ENCODE measurements around the gene DTX3.
A peak's percentile ranks its signal among the peaks of the same experiment; 100 is the strongest.
"Not testable (repeated sequence)": the region's sequence is repeated elsewhere in the genome, so short reads cannot be mapped to it uniquely, and the experiment has no call there.

The DTX3 gene, protein sequence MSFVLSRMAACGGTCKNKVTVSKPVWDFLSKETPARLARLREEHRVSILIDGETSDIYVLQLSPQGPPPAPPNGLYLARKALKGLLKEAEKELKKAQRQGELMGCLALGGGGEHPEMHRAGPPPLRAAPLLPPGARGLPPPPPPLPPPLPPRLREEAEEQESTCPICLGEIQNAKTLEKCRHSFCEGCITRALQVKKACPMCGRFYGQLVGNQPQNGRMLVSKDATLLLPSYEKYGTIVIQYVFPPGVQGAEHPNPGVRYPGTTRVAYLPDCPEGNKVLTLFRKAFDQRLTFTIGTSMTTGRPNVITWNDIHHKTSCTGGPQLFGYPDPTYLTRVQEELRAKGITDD

DNA sequence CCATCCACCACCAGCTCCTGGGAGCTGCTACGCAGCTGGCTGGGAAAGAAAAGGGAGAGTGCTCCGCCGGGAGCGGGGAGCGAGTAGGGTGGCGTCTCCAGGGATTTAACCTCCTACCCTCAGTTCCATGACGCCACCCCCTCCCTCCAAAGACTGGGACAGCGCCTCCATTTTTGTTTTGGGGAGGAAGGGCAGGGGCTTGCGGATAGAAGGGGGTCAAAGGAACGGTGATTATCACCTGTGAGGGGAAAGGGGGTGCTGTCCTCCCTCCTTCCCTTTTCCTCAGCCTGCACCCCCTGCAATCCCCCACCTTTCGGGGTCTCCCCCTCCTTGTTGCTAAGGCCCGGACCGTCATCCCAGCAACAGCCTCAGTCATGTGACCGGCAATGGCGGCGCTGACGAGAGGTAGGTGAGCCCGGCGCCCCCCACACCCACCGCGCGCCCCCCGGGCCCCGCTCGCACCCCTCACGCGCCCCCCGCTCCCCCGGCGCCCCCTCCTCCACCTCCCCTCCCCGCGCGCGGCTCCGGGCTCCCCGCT, at the start of gene DTX3:
Gene DTX3 (plus strand): TSS at position 371 of the 538 bp plus-strand sequence. CDS start 1,694 bp downstream, outside the sequence.
- peak; percentile 28 for DNase-seq

DNA sequence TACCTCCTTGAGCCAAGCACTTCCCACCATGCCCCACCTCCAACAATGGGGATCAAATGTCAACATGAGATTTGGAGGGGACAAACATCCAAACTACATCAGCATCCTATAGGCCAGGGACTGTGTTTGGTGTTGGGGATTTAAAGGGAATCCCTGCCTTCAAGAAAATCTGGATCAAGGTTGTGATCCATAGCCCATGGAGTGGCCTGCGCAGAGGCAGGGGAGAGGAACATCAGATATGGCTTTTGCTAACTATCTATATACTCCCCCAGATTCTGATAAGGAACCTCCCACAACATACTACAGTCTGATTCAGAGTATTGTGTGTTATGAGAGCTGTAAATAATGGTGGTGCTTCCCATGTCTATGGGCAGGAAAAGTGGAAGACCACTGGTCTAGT, 49.7 kb upstream of the DTX3 start:
- DNase-seq = no peak

DNA sequence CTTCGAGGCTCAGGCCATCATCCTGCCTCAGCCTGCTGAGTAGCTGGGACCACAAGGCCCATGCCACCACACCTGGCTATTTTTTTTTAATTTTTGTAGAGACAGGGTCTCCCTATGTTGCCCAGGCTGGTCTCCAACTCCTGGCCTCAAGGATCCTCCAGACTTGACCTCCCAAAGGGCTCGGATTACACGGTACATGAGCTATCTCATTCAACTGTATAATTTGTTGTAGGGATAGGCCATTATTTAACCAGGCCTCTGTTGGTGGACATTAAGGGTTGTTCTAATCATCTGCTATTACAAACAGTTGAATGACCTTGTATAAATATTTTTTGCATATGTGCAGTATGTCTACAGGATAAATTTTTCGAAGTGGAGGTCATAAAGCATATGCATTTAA, 45.8 kb upstream of the DTX3 start:
- no peak for DNase-seq

DNA sequence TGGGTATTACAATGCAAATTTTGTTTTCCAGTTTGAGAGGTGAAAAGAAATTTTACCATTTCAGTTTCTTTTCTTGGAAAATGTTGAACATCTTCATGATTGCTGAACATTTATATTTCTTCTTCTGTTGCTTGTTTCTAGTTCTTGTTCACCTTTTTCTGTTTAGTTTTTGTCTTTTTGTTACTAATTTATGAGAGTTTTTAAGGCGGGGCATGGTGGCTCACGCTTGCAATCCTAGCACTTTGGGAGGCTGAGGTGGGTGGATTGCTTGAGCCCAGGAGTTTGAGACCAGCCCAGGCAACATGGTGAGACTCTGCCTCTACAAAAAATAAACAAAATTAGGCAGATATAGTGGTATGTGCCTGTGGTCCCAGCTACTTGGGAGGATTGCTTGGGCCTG, 44.1 kb upstream of the DTX3 start:
- DNase-seq = no peak

DNA sequence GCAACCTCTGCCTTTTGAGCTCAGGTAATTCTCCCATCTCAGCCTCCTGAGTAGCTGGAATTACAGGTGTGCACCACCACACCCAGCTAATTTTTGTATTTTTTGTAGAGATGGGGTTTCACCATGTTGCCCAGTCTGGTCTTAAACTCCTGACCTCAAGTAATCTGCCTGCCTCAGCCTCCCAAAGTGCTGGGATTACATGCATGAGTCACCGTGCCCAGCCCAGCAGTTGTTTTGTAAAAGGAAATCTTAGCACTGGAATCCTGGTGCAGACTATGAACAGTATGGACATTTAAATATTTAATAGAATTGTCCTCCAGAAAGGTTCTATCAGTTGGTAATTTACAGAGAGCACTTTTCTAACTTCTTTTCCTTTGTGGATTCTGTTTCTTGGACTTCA, 43.5 kb upstream of the DTX3 start:
- DNase-seq = not testable (repeated sequence)

DNA sequence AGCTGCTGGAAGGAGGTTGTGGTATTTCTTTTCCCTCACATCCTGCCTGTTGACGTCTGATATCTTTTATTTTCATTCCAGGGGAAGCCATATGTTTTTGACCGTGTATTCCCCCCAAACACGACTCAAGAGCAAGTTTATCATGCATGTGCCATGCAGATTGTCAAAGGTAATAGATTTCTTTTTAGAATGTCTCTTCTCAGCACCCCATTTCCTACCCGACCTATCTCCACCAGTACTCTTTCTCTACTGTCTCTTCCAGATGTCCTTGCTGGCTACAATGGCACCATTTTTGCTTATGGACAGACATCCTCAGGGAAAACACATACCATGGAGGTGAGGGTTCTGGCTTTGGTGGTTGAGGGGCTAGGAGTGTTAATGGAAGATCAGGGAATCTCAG, 41.3 kb upstream of the DTX3 start:
- no peak for DNase-seq

DNA sequence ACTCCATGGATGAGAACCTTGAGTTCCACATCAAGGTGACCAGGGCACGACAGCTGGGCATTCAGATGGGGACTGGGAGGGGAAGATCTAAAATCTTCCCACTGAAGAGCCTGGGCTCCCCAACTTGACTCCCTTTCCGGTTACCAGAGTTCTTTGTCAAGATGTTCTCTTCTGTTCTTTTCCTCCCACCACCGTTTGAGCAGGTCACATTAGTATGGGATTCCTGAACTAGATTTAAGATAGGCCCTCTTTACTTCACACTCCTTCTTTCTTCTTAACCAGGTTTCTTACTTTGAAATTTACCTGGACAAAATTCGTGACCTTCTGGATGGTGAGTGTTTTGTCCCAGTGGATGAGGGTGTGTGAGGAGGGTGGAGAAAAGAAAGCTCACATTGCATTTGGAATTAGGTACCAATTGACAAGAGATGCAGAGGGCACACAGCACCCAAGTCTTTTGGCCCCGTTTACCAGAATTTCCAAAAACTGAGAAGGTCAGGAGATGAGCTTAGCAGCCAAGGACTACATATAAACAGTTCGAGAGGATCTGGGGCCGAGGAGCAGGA, 40.4 kb upstream of the DTX3 start:
- no peak for DNase-seq

DNA sequence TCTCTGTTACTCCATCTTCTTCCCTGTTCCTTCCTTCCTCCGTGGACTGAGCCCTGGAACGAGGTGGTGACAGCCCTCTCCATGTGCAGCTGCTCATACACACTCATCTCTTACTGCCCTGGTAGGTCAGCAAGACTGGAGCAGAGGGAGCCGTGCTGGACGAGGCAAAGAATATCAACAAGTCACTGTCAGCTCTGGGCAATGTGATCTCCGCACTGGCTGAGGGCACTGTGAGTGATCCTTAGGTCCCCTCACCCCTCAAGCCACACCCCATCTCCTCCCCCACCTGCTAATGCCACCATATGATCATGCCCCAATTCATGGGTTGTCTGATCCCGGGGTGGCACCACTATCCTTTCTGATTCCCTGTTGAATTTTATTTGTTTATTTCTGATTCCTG, 35.8 kb upstream of the DTX3 start:
- DNase-seq = no peak

DNA sequence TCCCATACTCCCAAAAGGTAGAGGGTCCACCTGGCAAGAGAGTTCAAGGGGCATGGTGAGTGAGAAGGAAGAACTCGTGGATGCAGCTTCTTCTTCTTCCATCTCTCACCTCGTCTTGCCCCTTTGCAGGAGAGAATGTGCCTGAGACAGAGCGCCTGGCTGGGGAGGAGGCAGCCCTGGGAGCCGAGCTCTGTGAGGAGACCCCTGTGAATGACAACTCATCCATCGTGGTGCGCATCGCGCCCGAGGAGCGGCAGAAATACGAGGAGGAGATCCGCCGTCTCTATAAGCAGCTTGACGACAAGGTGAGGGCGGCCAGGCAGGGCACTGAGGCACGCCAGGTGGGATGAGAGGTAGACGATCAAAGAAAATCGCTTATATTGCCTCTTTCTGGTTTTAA, 34.8 kb upstream of the DTX3 start:
- no peak for DNase-seq

DNA sequence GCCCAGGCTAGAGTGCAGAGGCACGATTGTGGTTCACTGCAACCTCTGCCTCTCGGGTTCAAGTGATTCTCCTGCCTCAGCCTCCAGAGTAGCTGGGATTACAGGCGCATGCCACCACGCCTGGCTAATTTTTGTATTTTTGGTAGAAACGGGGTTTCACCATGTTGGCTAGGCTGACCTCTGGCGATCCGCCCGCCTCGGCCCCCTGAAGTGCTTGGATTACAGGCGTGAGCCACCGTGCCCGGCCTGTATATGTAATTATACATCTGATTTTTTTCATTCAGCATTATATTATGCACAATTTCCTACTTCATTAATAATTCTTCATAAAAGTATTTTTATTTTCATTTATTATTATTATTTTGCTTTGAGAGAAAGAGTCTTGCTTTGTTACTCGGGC, 34.2 kb upstream of the DTX3 start:
- not testable (repeated sequence) for DNase-seq

DNA sequence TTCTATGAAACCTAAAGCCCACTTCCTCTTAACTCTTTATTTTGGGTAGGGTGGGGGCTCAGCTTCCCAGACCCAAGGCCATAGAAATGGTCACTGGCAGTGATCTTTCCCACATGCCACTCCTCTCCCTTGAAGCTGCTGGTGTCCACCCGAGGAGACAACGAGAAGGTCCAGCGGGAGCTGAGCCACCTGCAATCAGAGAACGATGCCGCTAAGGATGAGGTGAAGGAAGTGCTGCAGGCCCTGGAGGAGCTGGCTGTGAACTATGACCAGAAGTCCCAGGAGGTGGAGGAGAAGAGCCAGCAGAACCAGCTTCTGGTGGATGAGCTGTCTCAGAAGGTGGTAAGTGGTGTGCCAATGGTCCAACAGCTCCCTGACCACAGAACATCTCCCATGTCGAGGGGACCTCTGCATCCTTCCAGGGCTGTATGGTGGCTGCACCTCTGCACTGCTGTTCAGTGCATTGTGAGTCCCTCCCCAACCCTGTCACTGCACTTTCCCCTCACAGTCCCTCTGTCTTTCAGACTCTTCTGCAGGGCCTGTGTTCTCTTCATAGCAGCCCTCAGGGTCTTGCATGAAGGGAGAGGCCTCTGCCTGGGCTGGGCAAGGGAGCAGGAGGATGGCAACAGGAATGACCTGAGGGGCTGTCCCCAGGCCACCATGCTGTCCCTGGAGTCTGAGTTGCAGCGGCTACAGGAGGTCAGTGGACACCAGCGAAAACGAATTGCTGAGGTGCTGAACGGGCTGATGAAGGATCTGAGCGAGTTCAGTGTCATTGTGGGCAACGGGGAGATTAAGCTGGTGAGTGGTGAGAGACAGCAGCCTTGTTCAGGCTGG, 32.5 kb upstream of the DTX3 start:
- DNase-seq = no peak

DNA sequence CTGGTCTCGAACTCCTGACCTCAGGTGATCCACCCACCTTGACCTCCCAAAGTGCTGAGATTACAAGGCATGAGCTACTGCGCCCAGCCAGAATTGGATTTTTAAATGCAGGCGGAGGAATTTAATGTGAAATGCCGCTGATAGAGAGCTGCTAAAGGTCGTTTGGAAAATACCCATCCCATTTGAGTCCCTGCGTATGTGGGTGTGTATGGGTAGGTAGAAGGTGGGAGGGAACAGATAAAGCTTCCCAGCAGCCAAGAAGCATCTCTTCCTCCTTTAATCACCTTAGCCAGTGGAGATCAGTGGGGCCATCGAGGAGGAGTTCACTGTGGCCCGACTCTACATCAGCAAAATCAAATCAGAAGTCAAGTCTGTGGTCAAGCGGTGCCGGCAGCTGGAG, 29.8 kb upstream of the DTX3 start:
- no peak for DNase-seq

DNA sequence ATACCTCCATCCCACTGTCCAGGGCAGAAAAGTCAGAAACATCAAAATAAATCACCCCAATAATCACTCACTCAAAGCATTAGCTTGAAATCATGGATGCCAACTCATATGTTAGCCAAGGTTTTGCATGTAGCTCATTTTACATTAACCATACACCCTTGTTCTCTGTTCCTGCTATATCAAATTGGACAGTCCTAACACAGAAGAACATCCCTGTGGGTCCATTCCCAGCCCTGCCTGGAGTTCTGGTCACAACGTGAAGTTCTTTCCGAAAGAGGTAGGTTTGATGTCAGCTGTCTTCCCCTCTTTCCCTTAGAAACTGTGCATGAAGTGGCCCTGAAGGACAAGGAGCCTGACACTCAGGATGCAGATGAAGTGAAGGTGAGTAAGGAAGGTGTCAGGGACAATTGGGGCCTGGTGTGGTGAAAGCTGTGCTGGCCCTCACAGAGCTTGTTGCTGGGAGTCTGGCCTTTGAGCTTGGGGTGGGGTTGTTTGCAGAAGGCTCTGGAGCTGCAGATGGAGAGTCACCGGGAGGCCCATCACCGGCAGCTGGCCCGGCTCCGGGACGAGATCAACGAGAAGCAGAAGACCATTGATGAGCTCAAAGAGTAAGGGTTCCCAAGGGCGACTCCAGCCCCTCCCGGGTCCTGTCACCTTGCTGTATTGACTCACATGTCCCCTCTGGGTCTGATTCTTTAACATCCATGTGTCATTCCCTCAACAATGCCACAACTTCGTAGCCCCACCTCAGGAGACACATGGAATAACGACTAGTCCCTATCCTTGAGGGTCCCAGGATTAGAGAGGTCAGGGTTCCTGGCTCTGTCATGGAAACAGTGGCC, 28.6 kb upstream of the DTX3 start:
- no peak for DNase-seq

DNA sequence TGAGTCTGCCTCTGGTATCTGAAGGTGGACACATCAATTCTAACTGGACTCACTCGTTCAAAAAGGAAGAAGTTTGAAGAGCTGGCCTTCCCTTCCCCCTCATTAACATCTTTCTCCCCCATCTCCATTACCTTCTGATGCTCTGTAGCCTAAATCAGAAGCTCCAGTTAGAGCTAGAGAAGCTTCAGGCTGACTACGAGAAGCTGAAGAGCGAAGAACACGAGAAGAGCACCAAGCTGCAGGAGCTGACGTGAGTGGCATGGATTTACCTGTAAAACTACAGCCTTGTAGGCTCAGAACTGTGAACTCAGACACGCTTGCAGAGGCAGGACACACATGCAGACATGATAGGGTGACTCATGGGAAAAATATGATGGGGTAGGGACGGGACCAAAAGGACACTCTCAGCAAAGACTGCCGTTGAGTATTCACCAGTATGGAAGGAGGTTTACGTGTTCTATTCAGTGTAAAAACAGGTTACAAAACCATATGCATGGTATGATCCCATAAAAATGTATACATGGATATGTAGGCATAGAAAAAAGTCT, 27.9 kb upstream of the DTX3 start:
- no peak for DNase-seq

DNA sequence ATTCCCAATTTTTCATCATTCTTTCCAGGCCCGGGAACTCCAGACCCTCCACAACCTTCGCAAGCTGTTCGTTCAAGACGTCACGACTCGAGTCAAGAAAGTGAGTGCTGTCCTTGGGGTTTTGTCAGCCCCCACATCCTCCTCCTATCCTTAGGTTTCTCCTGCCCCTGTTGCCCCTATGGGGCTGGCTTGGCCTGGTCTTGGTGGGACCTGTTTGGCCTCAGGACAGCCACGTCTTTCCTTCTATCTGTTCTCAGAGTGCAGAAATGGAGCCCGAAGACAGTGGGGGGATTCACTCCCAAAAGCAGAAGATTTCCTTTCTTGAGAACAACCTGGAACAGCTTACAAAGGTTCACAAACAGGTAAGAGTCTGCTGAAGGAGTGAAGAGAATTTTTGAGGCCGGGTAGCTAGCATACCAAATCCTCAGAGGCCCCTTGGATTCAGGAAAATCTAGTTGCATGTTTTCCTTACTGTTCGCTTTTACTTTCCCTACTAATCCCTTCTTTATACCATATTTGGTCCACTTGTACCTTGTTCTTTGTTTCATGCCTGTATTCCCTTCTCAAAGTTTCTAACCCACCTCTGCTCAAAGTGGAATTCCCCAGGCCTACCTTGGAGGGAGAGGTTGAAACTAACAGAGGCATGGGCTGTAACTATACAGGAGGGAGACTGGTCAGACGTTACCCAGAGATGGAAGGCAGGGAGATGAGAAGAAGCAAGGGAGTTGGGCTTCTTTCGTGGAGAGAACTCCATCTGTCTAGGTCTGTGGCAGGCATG, 26.5 kb upstream of the DTX3 start:
- no peak for DNase-seq

DNA sequence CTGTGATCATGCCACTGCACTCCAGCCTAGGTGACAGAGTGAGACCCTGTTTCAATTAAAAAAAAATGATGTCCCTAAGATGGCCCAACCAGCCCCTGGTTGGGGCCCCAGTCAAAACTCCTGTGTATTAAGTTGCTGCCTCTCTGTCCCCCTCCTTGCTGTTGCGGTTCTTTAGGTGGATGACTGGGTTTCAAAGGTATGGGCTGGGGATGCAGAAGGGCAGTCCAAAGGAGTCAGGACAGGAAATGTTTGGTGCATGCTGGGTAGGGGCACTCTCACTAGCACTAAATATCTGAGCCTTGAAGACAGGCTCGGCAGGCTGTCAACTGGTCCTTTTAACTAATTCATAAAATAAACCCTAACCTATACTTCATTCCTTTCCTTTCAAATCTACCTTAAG, 25.6 kb upstream of the DTX3 start:
- no peak for DNase-seq

DNA sequence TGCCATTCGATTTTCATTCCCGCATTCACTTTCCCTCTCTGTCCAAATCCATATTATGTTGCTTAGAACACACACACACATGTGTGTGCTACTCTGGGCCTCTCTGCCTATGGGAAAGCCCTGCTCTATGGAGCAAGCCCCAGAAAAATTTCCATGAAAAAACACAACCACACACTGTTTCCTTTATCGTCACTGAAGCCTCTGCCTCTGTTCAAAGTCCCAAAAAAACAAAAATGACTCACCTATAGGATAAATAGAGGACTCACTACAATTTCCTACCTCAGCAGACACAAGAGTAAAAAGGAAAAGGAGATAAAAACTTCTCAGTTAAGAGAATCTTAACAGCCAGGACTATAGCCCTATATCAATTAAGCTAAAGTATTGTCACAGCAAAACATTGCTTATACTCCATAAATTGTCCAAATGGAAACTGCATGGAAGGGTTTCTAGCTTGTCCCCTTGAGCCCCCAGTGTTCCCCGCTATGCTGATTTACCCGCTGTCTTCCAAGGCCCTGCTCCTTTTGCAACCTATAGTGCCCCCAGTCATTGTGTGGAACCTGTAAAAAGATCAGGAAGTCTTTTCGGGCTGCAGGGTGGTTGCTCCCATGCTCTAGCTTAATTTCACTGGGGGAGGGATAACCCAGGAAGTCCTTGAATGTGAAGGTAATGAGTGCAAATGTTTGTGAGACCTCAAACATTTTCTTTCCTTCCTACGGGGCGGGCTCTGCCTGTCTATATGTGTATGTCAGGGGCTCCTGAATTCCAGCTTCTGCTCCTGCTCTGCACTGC, 24.8 kb upstream of the DTX3 start:
- DNase-seq = no peak

DNA sequence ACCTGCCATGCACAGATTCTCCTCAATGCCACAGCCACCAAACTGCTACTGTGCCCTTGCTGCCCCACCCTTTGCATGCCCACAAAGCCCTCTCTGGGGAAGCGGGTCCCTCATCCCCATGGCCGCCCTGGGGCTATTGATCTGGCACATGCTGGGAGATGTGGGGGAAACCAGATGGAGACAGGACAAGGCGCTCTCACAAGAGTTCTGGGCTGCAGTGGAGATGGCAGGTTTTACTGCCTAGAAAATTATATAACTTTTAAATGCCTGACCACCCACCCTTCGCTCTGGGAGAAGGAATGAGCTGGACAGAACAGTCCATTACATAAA, 24.2 kb upstream of the DTX3 start:
- DNase-seq = no peak

DNA sequence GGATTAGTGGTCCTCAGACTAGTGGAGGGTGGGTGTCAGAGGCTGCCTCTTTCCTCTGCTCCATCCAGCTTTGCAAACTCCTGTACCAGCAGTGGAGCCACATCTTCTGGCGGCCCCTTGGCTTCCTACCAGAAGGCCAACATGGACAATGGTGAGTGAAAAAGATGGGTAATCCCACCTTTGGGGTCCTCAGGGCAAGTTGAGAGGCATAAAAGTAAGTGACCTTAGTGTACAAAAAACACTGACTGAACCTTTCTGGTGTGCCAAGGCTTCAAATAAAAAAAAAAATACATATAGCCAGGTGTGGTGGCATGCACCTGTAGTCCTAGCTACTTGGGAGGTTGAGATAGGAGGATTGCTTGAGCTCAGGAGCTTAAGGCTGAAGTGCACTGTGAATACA, 22.8 kb upstream of the DTX3 start:
- no peak for DNase-seq

DNA sequence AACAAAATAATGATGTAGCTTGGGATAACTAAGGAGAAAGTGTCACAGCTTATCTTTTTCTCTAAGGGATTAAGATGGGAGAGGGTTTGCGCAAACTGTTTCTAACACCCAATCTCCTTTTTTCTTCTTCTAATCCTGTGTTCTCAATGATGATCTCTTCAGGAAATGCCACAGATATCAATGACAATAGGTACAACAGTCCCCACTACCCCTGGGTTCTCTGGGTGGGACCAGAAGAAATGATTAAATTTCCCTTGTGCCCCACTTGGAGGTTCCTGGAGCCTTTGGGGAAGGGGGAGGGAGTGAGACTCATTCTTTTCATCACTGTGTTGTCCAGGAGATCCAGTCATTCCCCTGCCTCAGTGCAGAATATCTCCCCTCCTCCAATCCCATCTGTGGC, 22.2 kb upstream of the DTX3 start:
- DNase-seq = no peak
